HG03103 (cell line): Measurements from ENCODE around the gene SMCO3.
A peak's percentile ranks its signal among the peaks of the same experiment; 100 is the strongest.

Experiments
- ATAC-seq: cut with Tn5 transposase; IDR thresholded peaks from one replicate; pipeline ENCODE4 v1.9.1; 2021; ENCODE audit warnings: low read depth; ENCODE audit not compliant: unreplicated experiment

Gene SMCO3

DNA sequence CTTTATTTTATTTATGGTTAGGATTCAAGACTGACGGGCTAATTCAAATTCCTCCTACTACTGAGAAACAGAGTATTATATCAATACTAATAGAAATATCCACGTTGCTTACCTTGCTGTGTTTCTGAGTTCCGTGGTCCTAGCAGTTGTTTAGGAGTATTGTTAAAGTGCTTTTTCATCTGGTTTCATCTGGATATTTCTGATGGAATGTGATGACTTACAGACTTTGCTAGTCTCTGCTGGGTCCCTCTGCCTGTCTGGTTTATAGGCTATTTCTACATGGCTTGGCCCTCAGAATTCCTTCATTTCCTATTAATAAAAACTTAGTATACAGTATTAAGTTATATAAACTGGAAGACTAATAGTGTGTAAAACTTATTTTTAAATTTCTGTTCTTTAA lies at the start of gene SMCO3:
TSS of gene SMCO3 (minus strand) at position 169 of the 400 bp plus-strand sequence. CDS start 7,502 bp downstream, outside the sequence.
- no peak for ATAC-seq

GRCh38 chr12:14860490-14860889 lies 46.5 kb upstream of the SMCO3 start:
- no peak for ATAC-seq

- no peak for ATAC-seq
Observed at GRCh38 chr12:14858513-14858912, 44.5 kb upstream of the SMCO3 start.

- ATAC-seq, result no peak
Observed at GRCh38 chr12:14854586-14855183, 40.7 kb upstream of the SMCO3 start.

GRCh38 chr12:14853961-14854360 lies 40.0 kb upstream of the SMCO3 start:
- no peak for ATAC-seq

DNA sequence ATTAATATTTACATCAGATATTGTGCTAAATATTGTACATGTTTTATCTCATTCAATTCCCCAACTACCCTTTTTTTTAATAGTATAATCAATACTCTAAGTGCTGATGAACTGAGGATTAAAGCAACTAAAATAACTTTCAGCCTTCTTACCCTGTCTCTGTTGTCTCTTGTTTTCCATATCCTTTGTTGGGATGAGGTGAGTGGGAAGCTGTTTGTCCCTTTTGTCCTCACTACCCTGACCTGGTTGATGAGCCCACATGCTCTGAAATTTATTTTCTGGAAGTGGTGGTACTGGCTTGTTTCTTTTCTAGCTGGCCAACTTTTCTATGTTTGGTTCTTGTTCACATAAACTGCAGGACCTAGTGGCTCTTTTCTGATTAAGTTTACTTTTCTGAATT lies 38.9 kb upstream of the SMCO3 start:
- ATAC-seq, result no peak

DNA sequence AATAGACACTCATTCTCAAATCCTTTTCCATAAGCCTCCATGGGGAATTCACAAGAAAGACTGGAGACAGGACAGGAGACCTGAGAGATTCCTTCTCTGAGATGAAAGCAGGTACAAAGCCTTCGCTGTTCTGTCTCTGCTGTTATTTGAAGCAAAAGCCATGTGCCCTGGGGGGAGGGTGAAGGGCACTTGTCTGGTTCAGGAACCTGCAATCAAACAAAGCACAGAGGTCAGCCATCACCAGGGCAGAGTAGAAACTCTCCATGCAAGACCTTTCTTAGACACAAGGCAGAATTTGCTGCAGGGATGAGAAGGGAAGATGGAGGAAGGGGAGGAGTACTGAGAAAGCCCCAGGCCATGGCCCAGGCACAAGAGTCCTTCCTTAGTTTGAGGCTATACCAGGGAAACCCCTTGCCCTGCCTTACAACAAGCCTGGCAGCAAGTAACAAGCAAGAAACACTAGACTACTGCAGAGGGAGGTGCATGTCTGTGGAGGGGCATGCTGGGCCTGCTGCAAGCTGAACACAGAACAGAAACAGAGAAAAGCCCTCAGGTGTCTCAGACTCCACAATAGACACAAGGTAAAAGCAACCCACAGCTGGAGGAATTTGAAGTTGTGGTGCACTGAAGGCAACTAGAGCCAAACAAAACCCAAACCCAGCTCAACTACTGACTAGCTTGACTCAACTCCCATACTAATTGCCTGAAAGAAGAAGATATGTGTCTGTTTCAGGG lies 37.1 kb upstream of the SMCO3 start:
- peak; percentile 63 for ATAC-seq

DNA sequence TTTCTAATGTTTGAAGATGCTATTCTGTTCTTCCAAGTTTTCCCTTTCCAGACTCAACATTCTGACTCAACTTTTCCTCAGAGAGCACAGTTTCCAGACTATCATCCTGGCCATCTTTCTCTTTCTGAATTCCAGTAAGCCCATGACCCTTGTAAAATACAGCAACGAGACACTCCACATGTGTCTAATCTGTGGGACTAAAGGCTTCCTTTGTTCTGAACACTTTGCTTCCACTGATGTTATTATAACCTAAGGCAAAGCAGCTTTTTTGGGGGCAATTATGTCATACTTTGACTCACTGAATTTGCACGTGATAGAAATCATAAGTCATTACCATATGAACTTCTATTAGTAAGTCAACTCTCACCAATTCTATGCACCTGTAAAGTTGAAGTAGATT lies 35.7 kb upstream of the SMCO3 start:
- no peak for ATAC-seq

GRCh38 chr12:14846876-14847580 lies 33.0 kb upstream of the SMCO3 start:
- ATAC-seq, result no peak

DNA sequence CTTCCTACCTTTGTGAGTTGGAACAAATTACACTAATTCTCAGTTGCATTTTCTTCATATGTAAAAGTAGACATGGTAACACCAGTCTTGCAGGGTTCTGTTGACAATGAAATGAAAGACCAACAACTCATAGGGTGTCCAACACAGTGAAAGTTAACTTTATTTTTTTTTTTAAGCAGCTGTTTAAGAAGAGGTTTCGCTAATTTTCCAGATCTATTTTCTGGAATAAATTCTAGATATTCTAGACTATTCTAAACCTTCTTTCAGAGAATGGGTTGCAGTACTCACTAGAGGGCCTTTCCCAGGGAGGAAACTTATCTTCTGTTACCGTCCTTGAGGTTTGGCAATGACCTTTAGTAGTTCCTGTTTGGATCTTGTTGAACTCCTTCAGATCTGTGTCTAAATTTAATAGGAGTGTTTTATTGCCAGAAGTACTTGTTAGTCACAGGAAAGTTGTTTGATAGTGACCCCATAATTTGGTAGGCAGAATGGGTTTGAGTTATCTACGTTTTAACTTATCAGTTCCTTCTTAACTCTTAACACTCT lies 32.1 kb upstream of the SMCO3 start:
- no peak for ATAC-seq

DNA sequence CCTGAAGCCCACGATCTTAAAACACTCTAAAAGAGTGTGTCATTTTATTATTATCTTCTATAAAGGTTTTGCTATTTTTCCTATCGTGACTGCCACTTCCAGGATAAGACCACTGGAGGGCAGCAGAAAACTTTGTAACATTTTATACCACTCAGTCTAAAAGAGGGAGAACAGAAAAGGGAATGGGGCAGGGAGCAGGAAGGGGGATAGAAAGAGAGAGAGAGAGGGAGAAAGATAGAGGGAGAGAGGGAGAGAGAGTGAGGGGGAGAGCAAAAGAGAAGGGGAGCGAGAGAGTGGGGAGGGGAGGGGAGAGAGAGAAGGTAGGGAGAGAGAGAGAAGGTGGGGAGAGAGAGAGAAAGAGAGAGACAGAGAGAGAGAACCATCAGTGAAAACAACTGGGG lies 31.4 kb upstream of the SMCO3 start:
- no peak for ATAC-seq

DNA sequence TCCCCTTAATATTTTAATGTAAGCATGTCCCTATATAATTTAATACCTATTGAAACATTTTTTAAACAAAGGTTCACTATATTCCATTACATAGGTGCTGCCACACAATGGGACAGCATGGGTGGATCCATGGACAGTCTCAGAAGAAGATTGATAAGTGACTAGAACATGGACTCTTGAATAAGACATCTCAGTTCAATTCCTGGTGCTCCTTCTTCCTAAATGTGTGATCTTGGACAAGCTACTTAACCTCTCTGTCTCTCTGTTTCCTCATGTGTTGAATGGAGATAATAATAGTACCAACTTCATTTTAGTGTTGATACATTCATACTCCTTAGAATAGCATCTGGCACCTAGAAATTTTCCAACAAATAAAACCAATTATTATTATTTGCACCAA lies 30.4 kb upstream of the SMCO3 start:
- ATAC-seq, result no peak

GRCh38 chr12:14843425-14843887 lies 29.5 kb upstream of the SMCO3 start, which contains the start of gene ART4:
ART4 (minus strand) TSS chr12:14843526; CDS start chr12:14843113, 413 bp downstream.
- ATAC-seq, result no peak

DNA sequence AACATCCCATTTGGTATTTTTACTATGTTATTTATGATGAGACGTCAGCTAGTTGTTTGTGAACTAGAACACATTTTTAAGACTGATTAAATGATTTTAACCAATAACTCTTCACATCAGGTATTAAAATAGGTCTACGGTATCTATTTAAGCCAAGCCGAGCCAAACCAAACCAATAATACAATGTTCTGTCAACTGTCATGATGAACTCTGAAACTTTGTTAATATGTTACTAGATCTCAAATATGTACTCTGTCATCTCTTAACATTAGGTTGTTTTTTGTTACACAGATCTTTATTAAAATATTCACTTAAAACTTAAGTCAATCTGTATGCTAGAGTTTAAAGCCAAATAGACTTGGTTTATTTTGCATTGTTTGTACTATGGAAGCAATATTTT lies 28.3 kb upstream of the SMCO3 start:
- no peak for ATAC-seq

DNA sequence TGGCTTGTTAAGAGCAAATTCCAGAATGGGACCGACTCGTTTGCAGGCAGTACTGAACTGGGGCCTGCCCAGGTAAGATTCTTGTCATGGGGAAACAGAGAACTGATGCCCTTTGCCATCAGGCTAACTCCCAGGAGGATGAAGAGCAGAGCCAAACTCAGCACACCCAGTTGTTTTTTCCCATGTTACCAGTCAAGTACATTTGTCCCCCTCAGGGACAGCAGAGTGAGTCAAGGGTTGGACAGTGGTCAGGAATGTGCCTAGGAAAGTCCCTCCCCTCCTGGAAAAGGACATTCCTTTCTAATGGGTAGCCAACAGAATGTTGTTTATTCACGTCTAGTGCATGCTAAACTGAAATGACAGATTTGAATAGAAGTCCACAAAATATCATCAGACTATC lies 27.8 kb upstream of the SMCO3 start:
- no peak for ATAC-seq

GRCh38 chr12:14840616-14841015 lies 26.6 kb upstream of the SMCO3 start:
- ATAC-seq, result no peak

DNA sequence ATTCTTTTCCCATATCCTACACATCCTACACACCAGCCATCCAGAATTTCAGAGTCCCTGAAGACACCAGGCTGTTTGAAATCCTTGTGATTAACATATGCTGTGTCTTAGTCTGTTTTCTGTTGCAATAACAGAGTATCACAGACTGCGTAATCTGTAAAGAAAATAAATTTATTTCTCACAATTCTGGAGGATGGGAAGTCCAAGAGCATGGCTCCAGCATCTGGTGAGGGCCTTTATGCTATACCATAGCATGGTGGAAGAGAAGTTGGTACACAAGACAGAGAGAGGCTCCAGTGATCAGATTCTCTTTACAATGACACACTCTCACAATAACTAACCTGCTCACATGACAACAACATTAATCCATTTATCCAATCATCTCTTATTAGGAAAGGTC lies 25.3 kb upstream of the SMCO3 start:
- no peak for ATAC-seq

- ATAC-seq, result no peak
Observed at GRCh38 chr12:14836336-14837210, 22.6 kb upstream of the SMCO3 start.

DNA sequence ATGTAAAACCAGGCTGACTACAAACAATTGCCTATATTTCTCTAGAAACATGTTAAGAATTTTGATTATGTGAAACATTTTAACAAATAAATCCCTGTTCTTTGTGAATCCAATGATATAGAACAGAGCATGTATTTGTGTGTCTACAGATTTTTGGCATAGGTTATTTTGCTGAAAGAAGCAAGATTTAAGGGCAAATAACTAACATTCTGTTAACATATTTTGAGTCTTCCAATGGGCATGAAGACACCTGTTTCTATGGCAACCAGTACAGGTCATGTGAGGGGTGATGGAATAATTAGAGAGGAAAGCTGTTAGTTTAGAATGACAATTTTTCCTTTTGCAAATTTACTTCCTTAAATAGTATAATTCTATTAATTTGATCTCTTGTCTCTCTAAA lies 20.5 kb upstream of the SMCO3 start:
- ATAC-seq, result no peak

GRCh38 chr12:14833952-14834351 lies 20.0 kb upstream of the SMCO3 start:
- ATAC-seq, result no peak
